GM19035 (cell line): ENCODE data around the gene SLC25A26.

Experiments used
- ATAC-seq: cut with Tn5 transposase; IDR thresholded peaks from one replicate; pipeline ENCODE4 v1.9.1; 2021; ENCODE audit not compliant: unreplicated experiment

Gene SLC25A26

GRCh38 chr3:66317750-66318376 is 97.1 kb downstream of the SLC25A26 start:
- ATAC-seq = no peak

DNA sequence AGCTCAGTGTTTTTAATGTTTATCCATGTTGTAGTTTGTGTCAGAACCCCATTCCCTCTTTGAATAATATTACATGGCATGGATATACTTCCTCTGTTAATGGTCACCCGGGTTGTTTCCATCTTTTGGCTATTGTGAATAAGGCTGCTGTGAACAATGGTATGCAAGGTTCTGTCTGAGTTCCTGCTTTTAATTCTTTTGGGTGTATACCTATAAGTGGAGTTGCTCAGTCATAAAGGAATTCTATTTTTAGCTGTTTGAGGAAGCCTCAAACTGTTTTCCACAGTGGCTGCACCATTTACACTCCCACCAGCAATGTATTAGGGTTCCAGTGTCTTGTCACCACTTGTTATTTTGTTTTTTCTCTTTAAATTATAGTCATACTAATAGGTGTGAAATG is 99.6 kb downstream of the SLC25A26 start:
- ATAC-seq = no peak

DNA sequence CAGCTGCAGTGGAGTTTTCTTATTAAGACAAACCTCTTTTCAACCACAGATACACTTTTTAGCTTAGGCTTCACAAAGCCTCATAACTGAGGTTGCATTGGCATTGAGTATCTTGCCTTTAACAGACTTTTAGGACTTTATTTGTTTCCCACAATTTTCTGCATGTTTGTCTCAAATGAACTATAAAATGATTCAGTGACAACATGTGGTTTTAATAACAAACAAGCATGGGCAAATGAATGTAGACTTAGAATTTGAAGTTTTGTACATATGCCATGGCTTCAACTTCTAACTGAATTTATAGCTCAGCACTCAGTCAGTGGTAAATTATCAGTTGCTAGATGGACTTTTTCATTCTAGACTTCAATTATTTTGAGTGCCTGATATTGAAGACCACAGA is 101.6 kb downstream of the SLC25A26 start:
- ATAC-seq = no peak

GRCh38 chr3:66326340-66326739 is 105.5 kb downstream of the SLC25A26 start:
- ATAC-seq = no peak

DNA sequence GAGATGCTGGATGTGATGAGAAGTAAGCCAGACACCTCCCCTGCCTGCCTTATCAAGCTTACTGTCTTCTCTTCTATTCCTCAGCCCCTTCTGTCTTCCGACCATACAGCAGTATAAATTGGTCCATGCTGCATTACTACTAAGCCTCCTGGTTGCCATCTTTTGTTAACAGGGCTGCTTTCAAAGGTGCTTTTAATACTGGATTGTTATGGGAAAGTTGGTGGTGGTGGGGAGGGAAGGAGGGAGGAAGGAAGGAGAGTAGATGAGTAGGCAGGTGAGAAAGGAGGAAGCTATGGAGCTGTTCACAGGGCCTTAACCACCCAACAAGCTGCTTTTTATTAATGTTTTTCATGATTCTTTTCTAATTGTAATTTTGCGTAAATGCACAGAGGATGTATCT is 114.9 kb downstream of the SLC25A26 start:
- ATAC-seq = no peak

DNA sequence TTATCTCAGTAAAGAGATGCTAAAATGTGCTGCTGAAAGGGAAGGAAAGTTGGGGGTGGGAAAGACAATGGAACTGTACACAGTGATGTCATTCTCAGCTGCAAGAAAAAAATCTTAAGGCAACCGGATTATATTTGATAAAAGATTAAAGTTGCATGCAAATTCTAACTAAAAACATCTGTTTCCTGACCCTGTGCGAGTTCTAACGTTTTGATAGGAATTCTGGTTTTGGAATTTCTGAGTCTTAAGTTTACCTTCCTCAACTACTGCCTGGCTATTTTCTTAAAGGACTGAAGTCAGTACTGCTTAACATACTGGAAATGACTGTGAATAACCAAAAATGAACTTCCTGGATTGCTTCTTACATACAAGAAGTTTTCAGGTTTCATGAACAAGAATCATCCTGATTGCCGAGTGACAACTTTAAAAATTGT is 115.5 kb downstream of the SLC25A26 start:
- ATAC-seq = no peak

DNA sequence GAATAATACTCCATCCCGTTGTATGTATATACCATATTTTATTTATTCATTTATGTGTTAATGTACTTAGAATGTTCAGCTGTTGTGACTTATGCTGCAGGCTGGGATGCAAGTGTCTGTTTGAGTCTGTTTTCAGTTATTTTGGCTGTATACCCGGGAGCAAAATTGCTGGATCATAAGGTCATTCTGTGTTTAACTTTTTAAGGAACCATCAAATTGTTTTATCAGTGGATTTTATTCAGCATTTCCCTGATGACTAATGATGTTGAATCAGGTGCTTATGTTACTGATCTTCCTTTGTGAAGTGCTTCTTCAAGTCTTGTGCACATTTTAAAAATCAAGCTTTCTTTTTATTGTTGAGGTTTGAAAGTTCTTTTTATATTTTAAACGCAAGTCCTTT is 118.1 kb downstream of the SLC25A26 start:
- no peak for ATAC-seq

DNA sequence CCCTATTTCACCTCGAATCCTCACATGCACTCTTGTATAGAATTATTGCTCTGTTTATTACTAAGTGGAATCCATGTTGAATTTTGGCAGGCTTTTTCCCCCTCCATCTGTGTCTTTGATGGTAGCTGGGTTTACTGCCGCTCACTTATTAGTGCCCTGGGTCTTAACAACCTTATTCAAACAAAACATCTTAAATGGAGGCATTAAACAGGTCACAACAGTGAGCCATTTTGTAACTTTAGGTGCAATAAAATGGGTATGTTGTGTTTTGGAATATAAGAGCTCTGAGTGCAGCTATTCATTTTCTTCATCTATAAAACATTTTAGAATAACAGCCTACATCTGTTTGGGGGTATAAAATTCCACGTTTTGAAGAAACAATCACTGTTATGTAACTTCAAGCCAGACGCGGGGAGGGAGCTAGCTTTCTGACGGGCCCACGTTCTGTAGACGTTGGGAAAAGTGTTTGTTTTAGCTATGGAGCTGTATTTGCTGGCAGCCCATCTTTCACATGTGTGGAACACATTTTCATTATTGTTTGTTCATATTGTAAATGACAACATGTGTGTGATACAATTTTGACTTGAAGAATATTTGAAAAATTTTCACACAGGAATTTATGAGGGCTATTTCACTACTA is 122.0 kb downstream of the SLC25A26 start:
- ATAC-seq = no peak

- ATAC-seq = no peak
These were observed 123.6 kb downstream of the SLC25A26 start for GRCh38 chr3:66344391-66344811.

- no peak for ATAC-seq
These were observed 124.2 kb downstream of the SLC25A26 start for GRCh38 chr3:66344848-66345578.

DNA sequence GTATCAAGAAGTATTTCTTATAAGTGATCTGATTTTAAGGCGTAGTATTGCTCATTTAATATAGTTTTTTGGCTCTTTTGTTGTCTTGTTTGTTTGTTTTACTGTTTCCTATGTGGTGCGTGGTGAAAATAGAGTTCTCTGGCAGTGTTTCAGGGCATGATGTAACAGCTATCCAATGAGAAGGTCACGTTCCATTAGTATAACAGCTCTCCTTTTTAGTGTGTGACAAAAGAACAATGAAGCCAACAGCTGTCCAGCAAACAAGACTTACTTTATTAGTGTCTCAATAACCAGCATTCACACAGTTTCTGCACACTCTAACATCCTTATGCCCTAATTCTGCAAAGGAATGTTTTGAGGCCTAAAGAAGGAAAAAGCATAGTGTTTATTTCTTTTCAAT is 127.9 kb downstream of the SLC25A26 start:
- no peak for ATAC-seq

DNA sequence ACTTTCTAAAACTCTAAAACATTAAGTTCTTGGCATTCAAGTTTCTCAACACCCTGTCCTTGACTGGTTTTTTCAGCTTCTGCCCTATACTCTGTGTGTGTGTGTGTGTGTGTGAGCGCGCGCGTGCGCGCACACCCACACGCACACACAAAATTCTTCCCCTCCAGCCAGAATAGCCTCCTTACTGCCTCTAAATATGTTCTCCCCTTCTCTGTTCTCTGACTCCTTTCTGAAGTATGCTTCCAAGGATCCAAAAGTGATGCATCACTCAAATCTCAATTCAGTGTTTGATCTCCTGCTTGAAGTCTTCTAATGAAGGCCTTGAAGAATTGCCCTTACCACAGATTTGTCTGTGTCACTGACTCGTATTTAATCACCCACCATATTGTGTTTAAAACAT is 129.8 kb downstream of the SLC25A26 start:
- no peak for ATAC-seq

DNA sequence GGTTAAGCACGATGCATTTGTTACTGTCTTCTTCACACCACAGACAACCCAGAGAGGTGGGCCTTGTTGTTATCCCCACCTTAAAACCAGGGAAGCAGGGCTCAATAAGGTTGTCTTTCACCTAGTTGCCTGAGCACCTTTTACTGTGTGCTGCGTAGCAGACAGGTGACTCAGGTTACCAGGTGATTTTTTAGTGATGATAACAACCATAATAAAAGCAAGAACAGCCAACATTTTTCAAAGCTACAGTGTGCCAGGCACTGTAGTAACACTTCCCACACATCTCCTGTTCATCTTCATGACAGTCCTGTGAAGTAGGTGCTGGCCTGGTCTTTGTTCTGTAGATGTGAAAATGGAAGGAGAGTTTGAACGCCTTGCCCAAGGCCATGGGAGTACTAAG is 132.2 kb downstream of the SLC25A26 start:
- ATAC-seq = no peak

- ATAC-seq = no peak
These were observed 132.7 kb downstream of the SLC25A26 start for GRCh38 chr3:66353530-66353929.

GRCh38 chr3:66354001-66354400 is 133.2 kb downstream of the SLC25A26 start:
- no peak for ATAC-seq

- no peak for ATAC-seq
These were observed 134.6 kb downstream of the SLC25A26 start for GRCh38 chr3:66355394-66355793.

- ATAC-seq = no peak
These were observed 135.2 kb downstream of the SLC25A26 start for GRCh38 chr3:66355997-66356396.

DNA sequence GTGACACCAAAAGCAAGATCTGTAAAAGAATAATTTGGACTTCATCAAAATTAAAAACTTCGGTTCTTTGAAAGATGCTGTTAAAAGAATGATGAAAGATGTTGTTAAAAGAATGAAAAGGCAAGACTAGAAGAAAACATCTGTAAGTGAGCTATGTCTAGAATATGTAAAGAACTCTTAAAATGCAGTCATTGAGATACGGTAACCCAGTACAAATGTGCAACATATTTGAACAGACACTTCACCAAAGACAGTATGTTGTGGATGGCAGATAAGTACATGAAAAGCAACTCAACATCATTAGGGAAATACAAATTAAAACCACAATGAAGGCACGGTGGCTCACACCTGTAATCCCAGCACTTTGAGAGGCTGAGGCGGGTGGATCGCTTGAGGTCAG is 140.6 kb downstream of the SLC25A26 start:
- no peak for ATAC-seq

DNA sequence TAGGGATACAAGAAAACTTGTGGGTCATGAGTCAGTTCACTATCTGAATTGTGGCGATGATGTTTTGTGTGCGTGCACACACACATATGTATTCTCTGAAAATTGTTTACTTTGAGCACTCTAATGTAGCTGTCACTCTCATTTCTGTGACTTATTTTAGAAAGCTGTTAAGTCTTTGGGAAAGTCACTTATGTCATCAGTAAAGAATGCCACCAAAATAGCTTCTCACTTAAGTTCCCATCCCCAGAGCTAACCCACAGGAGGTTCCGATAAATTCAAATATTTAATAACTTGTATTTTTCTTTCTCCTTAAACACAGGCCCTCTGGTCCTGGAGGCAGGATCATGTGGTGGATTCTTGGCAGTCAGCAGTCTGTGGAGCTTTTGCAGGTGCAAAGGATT is 141.7 kb downstream of the SLC25A26 start:
- no peak for ATAC-seq

GRCh38 chr3:66363148-66363547 is 142.3 kb downstream of the SLC25A26 start:
- ATAC-seq = no peak

GRCh38 chr3:66365080-66365479 is 144.3 kb downstream of the SLC25A26 start:
- no peak for ATAC-seq

DNA sequence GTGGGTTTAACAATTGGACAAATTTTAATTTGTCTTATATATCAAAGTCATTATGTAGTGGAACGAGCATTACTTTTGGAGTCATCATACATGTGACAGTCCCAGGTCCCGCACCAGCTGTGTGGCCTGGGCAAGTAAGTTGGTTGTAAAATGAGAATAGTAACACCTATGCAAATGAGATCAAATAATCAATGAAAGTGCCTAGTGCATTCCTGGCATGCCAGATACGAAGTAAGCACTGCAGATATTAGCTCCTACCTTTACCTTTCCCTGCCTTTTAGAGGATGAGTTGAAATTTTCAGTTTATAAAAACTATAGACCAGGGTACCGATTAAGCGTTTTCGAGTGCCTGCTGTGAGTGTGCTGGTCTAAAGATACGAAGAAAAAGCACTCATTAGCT is 145.9 kb downstream of the SLC25A26 start:
- ATAC-seq = no peak
